HG03139 (cell line): ENCODE data around the gene MCRS1.
"Not testable (repeated sequence)": the region's sequence is repeated elsewhere in the genome, so short reads cannot be mapped to it uniquely, and the experiment has no call there.

Experiments used
- ATAC-seq: cut with Tn5 transposase; IDR thresholded peaks from one replicate; pipeline ENCODE4 v1.9.1; 2021; ENCODE audit not compliant: unreplicated experiment

MCRS1 gene

GRCh38 chr12:49542592-49543160 lies 25.3 kb downstream of the MCRS1 start:
- ATAC-seq, result no peak

- no peak for ATAC-seq
Observed at GRCh38 chr12:49541911-49542505, 25.9 kb downstream of the MCRS1 start.

- no peak for ATAC-seq
Observed at GRCh38 chr12:49541140-49541861, 26.6 kb downstream of the MCRS1 start.

GRCh38 chr12:49540229-49541139 lies 27.5 kb downstream of the MCRS1 start:
- ATAC-seq, result no peak

GRCh38 chr12:49539406-49540228 lies 28.3 kb downstream of the MCRS1 start:
- no peak for ATAC-seq

GRCh38 chr12:49538510-49539403 lies 29.2 kb downstream of the MCRS1 start, which contains the start of gene KCNH3:
Gene KCNH3, plus strand, starts transcription at chr12:49539030. Its CDS starts 387 bp downstream, at chr12:49539417.
- ATAC-seq, result no peak

GRCh38 chr12:49537752-49538509 lies 30.0 kb downstream of the MCRS1 start:
- ATAC-seq, result no peak

GRCh38 chr12:49537231-49537751 lies 30.7 kb downstream of the MCRS1 start:
- ATAC-seq, result no peak

- no peak for ATAC-seq
Observed at GRCh38 chr12:49536526-49537071, 31.3 kb downstream of the MCRS1 start.

- ATAC-seq, result no peak
Observed at GRCh38 chr12:49535921-49536525, 31.9 kb downstream of the MCRS1 start.

GRCh38 chr12:49534731-49535278 lies 33.1 kb downstream of the MCRS1 start:
- no peak for ATAC-seq

- not testable (repeated sequence) for ATAC-seq
Observed at GRCh38 chr12:49534122-49534521, 33.8 kb downstream of the MCRS1 start.

- ATAC-seq, result no peak
Observed at GRCh38 chr12:49533331-49533730, 34.6 kb downstream of the MCRS1 start.

- ATAC-seq, result no peak
Observed at GRCh38 chr12:49531745-49532144, 36.2 kb downstream of the MCRS1 start.

- ATAC-seq, result no peak
Observed at GRCh38 chr12:49529414-49529813, 38.5 kb downstream of the MCRS1 start.

GRCh38 chr12:49527361-49528130 lies 40.4 kb downstream of the MCRS1 start:
- no peak for ATAC-seq

- no peak for ATAC-seq
Observed at GRCh38 chr12:49525942-49526341, 42.0 kb downstream of the MCRS1 start.
